Measurements from ENCODE around the gene SMAD2.

Gene SMAD2

GRCh38 chr18:47901624-47902362 is 28.7 kb downstream of the SMAD2 start:
- CTCF ChIA-PET, result no interaction called here
- DNase-seq (ENCODE audit: extremely low spot score), result no peak
- POLR2A ChIA-PET, result no interaction called here

GRCh38 chr18:47899107-47899840 is 31.2 kb downstream of the SMAD2 start:
- ChIA-PET POLR2A (interaction anchor here (0.9 to 1.0 kb wide), 2 partner anchors 30 to 32 kb away, joined by 4 to 5 read pairs; no protein-coding TSS in a partner anchor), CTCF (interaction anchor here (0.6 to 1.1 kb wide), 3 partner anchors 11 to 31 kb away, joined by 3 to 7 read pairs (median 4); no protein-coding TSS in a partner anchor)
- TF ChIP-seq PKNOX1 (IDR thresholded peaks at IDR 0.05), result peak; percentile 29; the same call in 1 of the 2 replicates
- TF ChIP-seq CTBP1 (IDR thresholded peaks at IDR 0.05; ENCODE audit: borderline replicate concordance), result no peak
- no peak for TF ChIP-seq L3MBTL2 (conservative IDR thresholded peaks at IDR 0.05)
- TF ChIP-seq HDGF (IDR thresholded peaks at IDR 0.05; ENCODE audit: borderline replicate concordance), result no peak
- TF ChIP-seq NFRKB (IDR thresholded peaks at IDR 0.05), result no peak
- peak; percentile 7 for DNase-seq (ENCODE audit: extremely low spot score)

More at GRCh38 chr18:47901624-47902362, 28.7 kb downstream of the SMAD2 start:
- TF ChIP-seq LEF1 (IDR thresholded peaks at IDR 0.05; ENCODE audit: borderline replicate concordance) (no peak), FOXM1 (IDR thresholded peaks at IDR 0.05; ENCODE audit: borderline replicate concordance) (no peak), TARDBP (IDR thresholded peaks at IDR 0.05) (no peak), PKNOX1 (IDR thresholded peaks at IDR 0.05) (no peak), SUZ12 (IDR thresholded peaks at IDR 0.05) (no peak), HDGF (IDR thresholded peaks at IDR 0.05; ENCODE audit: borderline replicate concordance) (no peak), FOXK2 (IDR thresholded peaks at IDR 0.05) (no peak), NFRKB (IDR thresholded peaks at IDR 0.05) (no peak), CTBP1 (IDR thresholded peaks at IDR 0.05; ENCODE audit: borderline replicate concordance) (no peak), BHLHE40 (IDR thresholded peaks at IDR 0.05; ENCODE audit: borderline replicate concordance) (no peak), ARNT (IDR thresholded peaks at IDR 0.05) (no peak), ZNF384 (IDR thresholded peaks at IDR 0.05) (no peak), FOXA1 (IDR thresholded peaks at IDR 0.05) (no peak), SP1 (IDR thresholded peaks at IDR 0.05) (no peak), ELF4 (IDR thresholded peaks at IDR 0.05) (no peak), L3MBTL2 (conservative IDR thresholded peaks at IDR 0.05) (no peak)

GRCh38 chr18:47898696-47899095 is 31.8 kb downstream of the SMAD2 start:
- CTCF ChIA-PET, result interaction anchor here (0.8 kb wide), 1 partner anchor 11 kb away, joined by 4 read pairs; no protein-coding TSS in a partner anchor
- no peak for DNase-seq (ENCODE audit: extremely low spot score)
- POLR2A ChIA-PET, result interaction anchor here (0.9 to 1.0 kb wide), 2 partner anchors 31 to 32 kb away, joined by 4 to 5 read pairs; no protein-coding TSS in a partner anchor
- TF ChIP-seq BHLHE40 (IDR thresholded peaks at IDR 0.05; ENCODE audit: borderline replicate concordance) (no peak), FOXM1 (IDR thresholded peaks at IDR 0.05; ENCODE audit: borderline replicate concordance) (no peak), ARNT (IDR thresholded peaks at IDR 0.05) (no peak), PKNOX1 (IDR thresholded peaks at IDR 0.05) (no peak), ELF4 (IDR thresholded peaks at IDR 0.05) (no peak), HDGF (IDR thresholded peaks at IDR 0.05; ENCODE audit: borderline replicate concordance) (no peak), ZNF384 (IDR thresholded peaks at IDR 0.05) (no peak), FOXK2 (IDR thresholded peaks at IDR 0.05) (no peak), TARDBP (IDR thresholded peaks at IDR 0.05) (no peak), SUZ12 (IDR thresholded peaks at IDR 0.05) (no peak), FOXA1 (IDR thresholded peaks at IDR 0.05) (no peak), NFRKB (IDR thresholded peaks at IDR 0.05) (no peak), CTBP1 (IDR thresholded peaks at IDR 0.05; ENCODE audit: borderline replicate concordance) (no peak), L3MBTL2 (conservative IDR thresholded peaks at IDR 0.05) (no peak), LEF1 (IDR thresholded peaks at IDR 0.05; ENCODE audit: borderline replicate concordance) (no peak), SP1 (IDR thresholded peaks at IDR 0.05) (no peak)

- POLR2A ChIA-PET, result no interaction called here
- CTCF ChIA-PET, result no interaction called here
- no peak for DNase-seq (ENCODE audit: extremely low spot score)
- TF ChIP-seq FOXA1 (IDR thresholded peaks at IDR 0.05) (no peak), HDGF (IDR thresholded peaks at IDR 0.05; ENCODE audit: borderline replicate concordance) (no peak), ARNT (IDR thresholded peaks at IDR 0.05) (no peak), NFRKB (IDR thresholded peaks at IDR 0.05) (no peak), L3MBTL2 (conservative IDR thresholded peaks at IDR 0.05) (no peak), LEF1 (IDR thresholded peaks at IDR 0.05; ENCODE audit: borderline replicate concordance) (no peak), TARDBP (IDR thresholded peaks at IDR 0.05) (no peak), FOXK2 (IDR thresholded peaks at IDR 0.05) (no peak), ELF4 (IDR thresholded peaks at IDR 0.05) (no peak)
Measured at GRCh38 chr18:47898055-47898454, 32.4 kb downstream of the SMAD2 start.

GRCh38 chr18:47895565-47896250 is 34.8 kb downstream of the SMAD2 start:
- TF ChIP-seq PKNOX1 (IDR thresholded peaks at IDR 0.05) (no peak), SP1 (IDR thresholded peaks at IDR 0.05) (no peak), FOXM1 (IDR thresholded peaks at IDR 0.05; ENCODE audit: borderline replicate concordance) (no peak), BHLHE40 (IDR thresholded peaks at IDR 0.05; ENCODE audit: borderline replicate concordance) (no peak), FOXK2 (IDR thresholded peaks at IDR 0.05) (no peak), TARDBP (IDR thresholded peaks at IDR 0.05) (no peak), NFRKB (IDR thresholded peaks at IDR 0.05) (no peak)
- ChIA-PET CTCF (no interaction called here), POLR2A (no interaction called here)
- DNase-seq (ENCODE audit: extremely low spot score), result no peak

Data from HEK293T (cell line).